GM18867 (cell line): ENCODE data around the gene MKRN2OS.

ENCODE experiments used
- ATAC-seq: cut with Tn5 transposase; IDR thresholded peaks from one replicate; pipeline ENCODE4 v1.9.1; 2021; ENCODE audit warnings: mild to moderate bottlenecking, moderate library complexity; ENCODE audit not compliant: unreplicated experiment

The MKRN2OS gene

GRCh38 chr3:12516873-12517272 is 28.4 kb downstream of the MKRN2OS start:
- ATAC-seq: no peak

- ATAC-seq: no peak
Measured at GRCh38 chr3:12515631-12516030, 29.7 kb downstream of the MKRN2OS start.

GRCh38 chr3:12513694-12514446 is 31.4 kb downstream of the MKRN2OS start:
- ATAC-seq: no peak

GRCh38 chr3:12512534-12513118 is 32.7 kb downstream of the MKRN2OS start:
- ATAC-seq: no peak

- no peak for ATAC-seq
Measured at GRCh38 chr3:12509466-12509865, 35.8 kb downstream of the MKRN2OS start.

GRCh38 chr3:12508291-12508700 is 37.0 kb downstream of the MKRN2OS start:
- ATAC-seq: no peak

- ATAC-seq: no peak
Measured at GRCh38 chr3:12507591-12508281, 37.6 kb downstream of the MKRN2OS start.

GRCh38 chr3:12506201-12506709 is 39.0 kb downstream of the MKRN2OS start:
- ATAC-seq: no peak

- ATAC-seq: no peak
Measured at GRCh38 chr3:12503126-12503957, 42.0 kb downstream of the MKRN2OS start.

- ATAC-seq: no peak
Measured at GRCh38 chr3:12501360-12502020, 43.8 kb downstream of the MKRN2OS start.

- ATAC-seq: no peak
Measured at GRCh38 chr3:12499474-12499873, 45.8 kb downstream of the MKRN2OS start.

GRCh38 chr3:12496453-12496761 is 48.9 kb downstream of the MKRN2OS start:
- ATAC-seq: no peak

- ATAC-seq: no peak
Measured at GRCh38 chr3:12495749-12496452, 49.4 kb downstream of the MKRN2OS start.

GRCh38 chr3:12490547-12490946 is 54.8 kb downstream of the MKRN2OS start:
- ATAC-seq: no peak

- ATAC-seq: no peak
Measured at GRCh38 chr3:12489832-12490231, 55.5 kb downstream of the MKRN2OS start.
